HEK293 (cell line): ENCODE results near the gene ZFP36L1.

Experiments
- CTCF ChIA-PET: fragments of 350-600 bp; formaldehyde crosslinking; extraction: SDS; loops from one replicate; lab custom pipeline; 2021; ENCODE audit warnings: antibody characterized with exemption; lab: Yijun Ruan, JAX
- POLR2A ChIA-PET: fragments of 300-600 bp; formaldehyde crosslinking; extraction: SDS; loops from one replicate; lab custom pipeline; 2020; ENCODE audit warnings: antibody characterized with exemption, inconsistent platforms; lab: Yijun Ruan, JAX
- H3K27ac ChIP-seq: fragments of 200-500 bp; sonication (Bioruptor generic); 2 replicates; pipeline ENCODE4 v1.5.1; 2014; ENCODE audit warnings: low read depth, low read length, control low read depth, inconsistent platforms; ENCODE audit errors: extremely low read depth
- H3K36me3 ChIP-seq, 2 experiments: fragments of 200-500 bp in 1 of 2; sonication (Bioruptor generic) in 1 of 2; 1 replicate in 1 of 2; 2 replicates in 1 of 2; pipeline ENCODE4 v1.5.1; 2014 to 2017; ENCODE audit warnings: inconsistent platforms in 2 of 2, low read length in 2 of 2; ENCODE audit not compliant: control insufficient read depth in 2 of 2, insufficient read depth in 1 of 2
- H3K4me1 ChIP-seq: fragments of 200-500 bp; sonication (Bioruptor generic); 2 replicates; pipeline ENCODE4 v1.5.1; 2014; ENCODE audit warnings: mild to moderate bottlenecking, low read length, inconsistent platforms; ENCODE audit not compliant: control insufficient read depth, insufficient read depth
- H3K4me3 ChIP-seq: 2 replicates; pipeline ENCODE4 v1.5.1; 2011; ENCODE audit warnings: low read depth, mild to moderate bottlenecking, control low read depth, low read length, moderate library complexity
- H3K9me3 ChIP-seq: fragments of 200-500 bp; sonication (Bioruptor generic); 2 replicates; pipeline ENCODE4 v1.5.1; 2014; ENCODE audit warnings: low read depth, low read length, inconsistent platforms; ENCODE audit not compliant: control insufficient read depth, insufficient read depth
- IKZF3 ChIP-seq: fragments of 450-650 bp; IDR thresholded peaks from 2 replicates; pipeline ENCODE4 v1.5.0; 2018; ENCODE audit warnings: missing biosample characterization, mild to moderate bottlenecking, missing genetic modification characterization, moderate library complexity
- KLF10 ChIP-seq: fragments of 450-650 bp; IDR thresholded peaks from 2 replicates; pipeline ENCODE4 v1.5.1; 2018; ENCODE audit warnings: missing biosample characterization, mild to moderate bottlenecking, missing genetic modification characterization
- KLF16 ChIP-seq: fragments of 450-650 bp; formaldehyde crosslinking; IDR thresholded peaks from 2 replicates; pipeline ENCODE4 v1.5.1; 2017; ENCODE audit warnings: missing biosample characterization, missing genetic modification characterization
- KLF9 ChIP-seq: fragments of 450-650 bp; formaldehyde crosslinking; IDR thresholded peaks from 2 replicates; pipeline ENCODE4 v1.5.1; 2016; ENCODE audit warnings: missing biosample characterization, missing genetic modification characterization, low read depth
- PATZ1 ChIP-seq: fragments of 450-650 bp; formaldehyde crosslinking; IDR thresholded peaks from 2 replicates; pipeline ENCODE4 v1.5.1; 2016; ENCODE audit warnings: missing biosample characterization, missing genetic modification characterization
- REPIN1 ChIP-seq: fragments of 450-650 bp; formaldehyde crosslinking; IDR thresholded peaks from 2 replicates; pipeline ENCODE4 v1.5.1; 2017; ENCODE audit warnings: missing biosample characterization, missing genetic modification characterization, low read depth
- SP7 ChIP-seq: fragments of 450-650 bp; formaldehyde crosslinking; IDR thresholded peaks from 2 replicates; pipeline ENCODE4 v1.5.1; 2016; ENCODE audit warnings: missing biosample characterization, missing genetic modification characterization
- TRIM28 ChIP-seq: IDR thresholded peaks from 2 replicates; pipeline ENCODE4 v1.6.1; 2011; ENCODE audit warnings: low read length, control low read depth, borderline replicate concordance
- ZBTB7A ChIP-seq: fragments of 450-650 bp; formaldehyde crosslinking; IDR thresholded peaks from 2 replicates; pipeline ENCODE4 v1.5.1; 2016; ENCODE audit warnings: low read depth, missing biosample characterization, missing genetic modification characterization
- ZEB2 ChIP-seq: fragments of 450-650 bp; formaldehyde crosslinking; IDR thresholded peaks from 2 replicates; pipeline ENCODE4 v1.5.1; 2016; ENCODE audit warnings: missing biosample characterization, missing genetic modification characterization
- ZNF114 ChIP-seq: fragments of 450-650 bp; formaldehyde crosslinking; IDR thresholded peaks from 2 replicates; pipeline ENCODE4 v1.5.0; 2017; ENCODE audit warnings: missing biosample characterization, missing genetic modification characterization
- ZNF2 ChIP-seq: fragments of 450-650 bp; formaldehyde crosslinking; IDR thresholded peaks from 2 replicates; pipeline ENCODE4 v1.5.1; 2016; ENCODE audit warnings: missing biosample characterization, missing genetic modification characterization
- ZNF473 ChIP-seq: fragments of 450-650 bp; formaldehyde crosslinking; IDR thresholded peaks from 2 replicates; pipeline ENCODE4 v1.5.1; 2017; ENCODE audit warnings: missing biosample characterization, missing genetic modification characterization
- ZNF501 ChIP-seq: fragments of 450-650 bp; formaldehyde crosslinking; IDR thresholded peaks from 2 replicates; pipeline ENCODE4 v1.5.1; 2016; ENCODE audit warnings: missing biosample characterization, missing genetic modification characterization
- ZNF580 ChIP-seq: fragments of 450-650 bp; formaldehyde crosslinking; IDR thresholded peaks from 2 replicates; pipeline ENCODE4 v1.5.1; 2016; ENCODE audit warnings: missing biosample characterization, missing genetic modification characterization
- ZSCAN30 ChIP-seq: fragments of 450-650 bp; IDR thresholded peaks from 2 replicates; pipeline ENCODE4 v1.5.1; 2018; ENCODE audit warnings: missing biosample characterization, mild to moderate bottlenecking, missing genetic modification characterization, moderate library complexity
- ZXDB ChIP-seq: fragments of 450-650 bp; formaldehyde crosslinking; IDR thresholded peaks from 2 replicates; pipeline ENCODE4 v1.5.1; 2016; ENCODE audit warnings: missing biosample characterization, missing genetic modification characterization
- TF ChIP-seq, protein P1 (sequence below): fragments of 450-650 bp; formaldehyde crosslinking; IDR thresholded peaks from 2 replicates; pipeline ENCODE4 v1.5.1; 2017; ENCODE audit warnings: missing biosample characterization, missing genetic modification characterization
- TF ChIP-seq, protein P2 (sequence below): fragments of 450-650 bp; formaldehyde crosslinking; IDR thresholded peaks from 2 replicates; pipeline ENCODE4 v1.5.1; 2016; ENCODE audit warnings: missing biosample characterization, missing genetic modification characterization
- TF ChIP-seq, protein P3 (sequence below): fragments of 450-650 bp; formaldehyde crosslinking; IDR thresholded peaks from 2 replicates; pipeline ENCODE4 v1.5.1; 2016; ENCODE audit warnings: missing biosample characterization, missing genetic modification characterization
- TF ChIP-seq, protein P4 (sequence below): fragments of 450-650 bp; formaldehyde crosslinking; IDR thresholded peaks from 2 replicates; pipeline ENCODE4 v1.5.1; 2016; ENCODE audit warnings: missing biosample characterization, missing genetic modification characterization

ZFP36L1 gene

GRCh38 chr14:68824517-68825347, 31.9 kb upstream of the ZFP36L1 start:
- H3K4me1 ChIP-seq: peaks cover 2% of the 10 kb centered on the region; the same call in 1 of the 2 replicates
- H3K4me3 ChIP-seq: no peak overlapping the region
- H3K9me3 ChIP-seq: no peaks in the 10 kb centered on the region
- ChIA-PET POLR2A (interaction anchor here (0.6 kb wide), 2 partner anchors 880 to 1293 kb away, joined by 5 to 6 read pairs; no protein-coding TSS in a partner anchor), CTCF (interaction anchor here (0.6 to 8.3 kb wide), 23 partner anchors 8 to 1403 kb away, joined by 3 to 45 read pairs (median 4); no protein-coding TSS in a partner anchor)
- H3K27ac ChIP-seq: no peak overlapping the region; the same call in 1 of the 2 replicates
- H3K36me3 ChIP-seq: no peaks in the 10 kb centered on the region
- TF ChIP-seq ZNF501 (tag by site-specific recombination): 0 out of 2 replicates have a peak, but pooled peaks have one; percentile 58
- peak; percentile 63; the same call in 1 of the 2 replicates for TF ChIP-seq TRIM28
- TF ChIP-seq, protein P1, sequence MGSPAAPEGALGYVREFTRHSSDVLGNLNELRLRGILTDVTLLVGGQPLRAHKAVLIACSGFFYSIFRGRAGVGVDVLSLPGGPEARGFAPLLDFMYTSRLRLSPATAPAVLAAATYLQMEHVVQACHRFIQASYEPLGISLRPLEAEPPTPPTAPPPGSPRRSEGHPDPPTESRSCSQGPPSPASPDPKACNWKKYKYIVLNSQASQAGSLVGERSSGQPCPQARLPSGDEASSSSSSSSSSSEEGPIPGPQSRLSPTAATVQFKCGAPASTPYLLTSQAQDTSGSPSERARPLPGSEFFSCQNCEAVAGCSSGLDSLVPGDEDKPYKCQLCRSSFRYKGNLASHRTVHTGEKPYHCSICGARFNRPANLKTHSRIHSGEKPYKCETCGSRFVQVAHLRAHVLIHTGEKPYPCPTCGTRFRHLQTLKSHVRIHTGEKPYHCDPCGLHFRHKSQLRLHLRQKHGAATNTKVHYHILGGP: no peak
- TF ChIP-seq ZNF114 (tag by site-specific recombination): no peak
- TF ChIP-seq PATZ1 (tag by site-specific recombination): 0 out of 2 replicates have a peak, but pooled peaks have one; percentile 33
- TF ChIP-seq, protein P2, sequence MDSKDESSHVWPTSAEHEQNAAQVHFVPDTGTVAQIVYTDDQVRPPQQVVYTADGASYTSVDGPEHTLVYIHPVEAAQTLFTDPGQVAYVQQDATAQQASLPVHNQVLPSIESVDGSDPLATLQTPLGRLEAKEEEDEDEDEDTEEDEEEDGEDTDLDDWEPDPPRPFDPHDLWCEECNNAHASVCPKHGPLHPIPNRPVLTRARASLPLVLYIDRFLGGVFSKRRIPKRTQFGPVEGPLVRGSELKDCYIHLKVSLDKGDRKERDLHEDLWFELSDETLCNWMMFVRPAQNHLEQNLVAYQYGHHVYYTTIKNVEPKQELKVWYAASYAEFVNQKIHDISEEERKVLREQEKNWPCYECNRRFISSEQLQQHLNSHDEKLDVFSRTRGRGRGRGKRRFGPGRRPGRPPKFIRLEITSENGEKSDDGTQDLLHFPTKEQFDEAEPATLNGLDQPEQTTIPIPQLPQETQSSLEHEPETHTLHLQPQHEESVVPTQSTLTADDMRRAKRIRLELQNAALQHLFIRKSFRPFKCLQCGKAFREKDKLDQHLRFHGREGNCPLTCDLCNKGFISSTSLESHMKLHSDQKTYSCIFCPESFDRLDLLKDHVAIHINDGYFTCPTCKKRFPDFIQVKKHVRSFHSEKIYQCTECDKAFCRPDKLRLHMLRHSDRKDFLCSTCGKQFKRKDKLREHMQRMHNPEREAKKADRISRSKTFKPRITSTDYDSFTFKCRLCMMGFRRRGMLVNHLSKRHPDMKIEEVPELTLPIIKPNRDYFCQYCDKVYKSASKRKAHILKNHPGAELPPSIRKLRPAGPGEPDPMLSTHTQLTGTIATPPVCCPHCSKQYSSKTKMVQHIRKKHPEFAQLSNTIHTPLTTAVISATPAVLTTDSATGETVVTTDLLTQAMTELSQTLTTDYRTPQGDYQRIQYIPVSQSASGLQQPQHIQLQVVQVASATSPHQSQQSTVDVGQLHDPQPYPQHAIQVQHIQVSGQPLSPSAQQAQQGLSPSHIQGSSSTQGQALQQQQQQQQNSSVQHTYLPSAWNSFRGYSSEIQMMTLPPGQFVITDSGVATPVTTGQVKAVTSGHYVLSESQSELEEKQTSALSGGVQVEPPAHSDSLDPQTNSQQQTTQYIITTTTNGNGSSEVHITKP (tag by site-specific recombination): 0 out of 2 replicates have a peak, but pooled peaks have one; percentile 17
- no peak for TF ChIP-seq ZNF473 (tag by site-specific recombination)
- peak; percentile 79; the same call in 1 of the 2 replicates for TF ChIP-seq ZNF580 (tag by site-specific recombination)
- peak; percentile 85 for TF ChIP-seq IKZF3 (tag by site-specific recombination)
- TF ChIP-seq SP7: peak; percentile 37; the same call in 1 of the 2 replicates
- no peak for TF ChIP-seq ZBTB7A (tag by site-specific recombination)
- 0 out of 2 replicates have a peak, but pooled peaks have one; percentile 20 for TF ChIP-seq ZEB2 (tag by site-specific recombination)
- peak; percentile 87 for TF ChIP-seq ZSCAN30 (tag by site-specific recombination)
- peak; percentile 55; the same call in 1 of the 2 replicates for TF ChIP-seq KLF10 (tag by site-specific recombination)
- 0 out of 2 replicates have a peak, but pooled peaks have one; percentile 61 for TF ChIP-seq REPIN1 (tag by site-specific recombination)
- TF ChIP-seq, protein P3, sequence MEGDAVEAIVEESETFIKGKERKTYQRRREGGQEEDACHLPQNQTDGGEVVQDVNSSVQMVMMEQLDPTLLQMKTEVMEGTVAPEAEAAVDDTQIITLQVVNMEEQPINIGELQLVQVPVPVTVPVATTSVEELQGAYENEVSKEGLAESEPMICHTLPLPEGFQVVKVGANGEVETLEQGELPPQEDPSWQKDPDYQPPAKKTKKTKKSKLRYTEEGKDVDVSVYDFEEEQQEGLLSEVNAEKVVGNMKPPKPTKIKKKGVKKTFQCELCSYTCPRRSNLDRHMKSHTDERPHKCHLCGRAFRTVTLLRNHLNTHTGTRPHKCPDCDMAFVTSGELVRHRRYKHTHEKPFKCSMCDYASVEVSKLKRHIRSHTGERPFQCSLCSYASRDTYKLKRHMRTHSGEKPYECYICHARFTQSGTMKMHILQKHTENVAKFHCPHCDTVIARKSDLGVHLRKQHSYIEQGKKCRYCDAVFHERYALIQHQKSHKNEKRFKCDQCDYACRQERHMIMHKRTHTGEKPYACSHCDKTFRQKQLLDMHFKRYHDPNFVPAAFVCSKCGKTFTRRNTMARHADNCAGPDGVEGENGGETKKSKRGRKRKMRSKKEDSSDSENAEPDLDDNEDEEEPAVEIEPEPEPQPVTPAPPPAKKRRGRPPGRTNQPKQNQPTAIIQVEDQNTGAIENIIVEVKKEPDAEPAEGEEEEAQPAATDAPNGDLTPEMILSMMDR (tag by site-specific recombination): peak; percentile 75; the same call in 1 of the 2 replicates
- TF ChIP-seq ZXDB: peak; percentile 48; the same call in 1 of the 2 replicates
- 0 out of 2 replicates have a peak, but pooled peaks have one; percentile 36 for TF ChIP-seq KLF16 (tag by site-specific recombination)
- TF ChIP-seq, protein P4, sequence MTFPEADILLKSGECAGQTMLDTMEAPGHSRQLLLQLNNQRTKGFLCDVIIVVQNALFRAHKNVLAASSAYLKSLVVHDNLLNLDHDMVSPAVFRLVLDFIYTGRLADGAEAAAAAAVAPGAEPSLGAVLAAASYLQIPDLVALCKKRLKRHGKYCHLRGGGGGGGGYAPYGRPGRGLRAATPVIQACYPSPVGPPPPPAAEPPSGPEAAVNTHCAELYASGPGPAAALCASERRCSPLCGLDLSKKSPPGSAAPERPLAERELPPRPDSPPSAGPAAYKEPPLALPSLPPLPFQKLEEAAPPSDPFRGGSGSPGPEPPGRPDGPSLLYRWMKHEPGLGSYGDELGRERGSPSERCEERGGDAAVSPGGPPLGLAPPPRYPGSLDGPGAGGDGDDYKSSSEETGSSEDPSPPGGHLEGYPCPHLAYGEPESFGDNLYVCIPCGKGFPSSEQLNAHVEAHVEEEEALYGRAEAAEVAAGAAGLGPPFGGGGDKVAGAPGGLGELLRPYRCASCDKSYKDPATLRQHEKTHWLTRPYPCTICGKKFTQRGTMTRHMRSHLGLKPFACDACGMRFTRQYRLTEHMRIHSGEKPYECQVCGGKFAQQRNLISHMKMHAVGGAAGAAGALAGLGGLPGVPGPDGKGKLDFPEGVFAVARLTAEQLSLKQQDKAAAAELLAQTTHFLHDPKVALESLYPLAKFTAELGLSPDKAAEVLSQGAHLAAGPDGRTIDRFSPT (tag by site-specific recombination): no peak
- TF ChIP-seq KLF9 (tag by site-specific recombination): peak; percentile 54; the same call in 1 of the 2 replicates
- TF ChIP-seq ZNF2: peak; percentile 75; the same call in 1 of the 2 replicates
